Stimulated activated naive CD4-positive, alpha-beta T cell treated with Interleukin-2 at 50 U/mL for 16 hours (primary cell): Measurements from ENCODE around the gene RER1.

Source experiments
- DNase-seq: peaks from one replicate; lab custom pipeline; 2025; lab: John Stamatoyannopoulos, UW

The RER1 gene

GRCh38 chr1:2391041-2391930 is at the start of gene RER1, which contains the start of gene MORN1:
Gene RER1 (plus strand): TSS chr1:2391841. CDS start chr1:2395791, 3,950 bp downstream.
Gene MORN1 (minus strand): TSS chr1:2391554. CDS start chr1:2391533, 21 bp downstream.
- DNase-seq, result peak; percentile 99

GRCh38 chr1:2342384-2343022 is 49.1 kb upstream of the RER1 start:
- DNase-seq, result no peak

- no peak for DNase-seq
These were observed 48.4 kb upstream of the RER1 start for GRCh38 chr1:2343023-2343935.

GRCh38 chr1:2344121-2344681 is 47.4 kb upstream of the RER1 start:
- DNase-seq, result no peak

GRCh38 chr1:2344744-2345296 is 46.8 kb upstream of the RER1 start:
- no peak for DNase-seq

- no peak for DNase-seq
These were observed 46.2 kb upstream of the RER1 start for GRCh38 chr1:2345297-2346075.

- DNase-seq, result no peak
These were observed 44.8 kb upstream of the RER1 start for GRCh38 chr1:2346691-2347408.

- DNase-seq, result no peak
These were observed 44.2 kb upstream of the RER1 start for GRCh38 chr1:2347409-2347785.

GRCh38 chr1:2347896-2348295 is 43.7 kb upstream of the RER1 start:
- DNase-seq, result no peak

- DNase-seq, result no peak
These were observed 43.0 kb upstream of the RER1 start for GRCh38 chr1:2348346-2349325.

- no peak for DNase-seq
These were observed 41.8 kb upstream of the RER1 start for GRCh38 chr1:2349806-2350205.

GRCh38 chr1:2350501-2350900 is 41.1 kb upstream of the RER1 start:
- no peak for DNase-seq

- DNase-seq, result no peak
These were observed 40.6 kb upstream of the RER1 start for GRCh38 chr1:2350911-2351655.

- no peak for DNase-seq
These were observed 39.9 kb upstream of the RER1 start for GRCh38 chr1:2351723-2352122.

GRCh38 chr1:2352341-2352896 is 39.2 kb upstream of the RER1 start:
- no peak for DNase-seq

GRCh38 chr1:2352897-2353550 is 38.6 kb upstream of the RER1 start:
- DNase-seq, result no peak
